Endodermal cell (in vitro differentiated cells): Measurements from ENCODE around the gene CLDN4. TPM values are rescaled to one million over a fixed set of nuclear protein-coding genes. Genes with fewer than 3 reads are reported as not detected.

Source experiments
- DNase-seq: peaks from one replicate; pipeline ENCODE4 v3.0.0-alpha.2; 2017
- H3K27ac ChIP-seq: 2 replicates; pipeline ENCODE4 v1.5.1; 2013; ENCODE audit warnings: mild to moderate bottlenecking, low read depth, low read length, moderate library complexity
- H3K27me3 ChIP-seq: 2 replicates; pipeline ENCODE4 v1.6.1; 2013; ENCODE audit warnings: mild to moderate bottlenecking, low read length, moderate library complexity; ENCODE audit not compliant: insufficient read depth, control insufficient read depth, poor library complexity, severe bottlenecking
- H3K36me3 ChIP-seq: 2 replicates; pipeline ENCODE4 v1.7.0; 2013; ENCODE audit warnings: mild to moderate bottlenecking, low read length, moderate library complexity; ENCODE audit not compliant: control insufficient read depth, insufficient read depth
- H3K4me1 ChIP-seq: one replicate; pipeline ENCODE4 v1.7.0; 2013; ENCODE audit warnings: low read length; ENCODE audit not compliant: control insufficient read depth, insufficient read depth
- H3K4me3 ChIP-seq: 2 replicates; pipeline ENCODE4 v1.5.1; 2013; ENCODE audit warnings: mild to moderate bottlenecking, low read length, moderate library complexity
- H3K9ac ChIP-seq: 2 replicates; pipeline ENCODE4 v1.6.1; 2013; ENCODE audit warnings: mild to moderate bottlenecking, low read length, moderate library complexity; ENCODE audit not compliant: poor library complexity, severe bottlenecking; ENCODE audit errors: extremely low read depth
- H3K9me3 ChIP-seq: 2 replicates; pipeline ENCODE4 v1.6.1; 2013; ENCODE audit warnings: mild to moderate bottlenecking, low read length, moderate library complexity; ENCODE audit not compliant: control insufficient read depth
- H3K27ac Mint-ChIP-seq: 2 replicates; pipeline ENCODE4 v1.8.0; 2020; ENCODE audit warnings: mixed read lengths
- H3K27me3 Mint-ChIP-seq: 2 replicates; pipeline ENCODE4 v1.8.0; 2021; ENCODE audit warnings: mild to moderate bottlenecking, mixed read lengths; ENCODE audit not compliant: insufficient read depth
- H3K36me3 Mint-ChIP-seq: 2 replicates; pipeline ENCODE4 v1.8.0; 2020; ENCODE audit warnings: low read depth, mixed read lengths
- H3K4me1 Mint-ChIP-seq: 2 replicates; pipeline ENCODE4 v1.8.0; 2020; ENCODE audit warnings: mixed read lengths
- H3K4me3 Mint-ChIP-seq: 2 replicates; pipeline ENCODE4 v1.8.0; 2020; ENCODE audit warnings: mild to moderate bottlenecking, moderate library complexity, mixed read lengths
- H3K9me3 Mint-ChIP-seq: 2 replicates; pipeline ENCODE4 v1.8.0; 2020; ENCODE audit warnings: mild to moderate bottlenecking, mixed read lengths
- CTCF ChIP-seq: fragments of 200-600 bp; sonication (generic); conservative IDR thresholded peaks from 2 replicates; pipeline ENCODE4 v1.5.0; 2021; ENCODE audit warnings: antibody characterized with exemption, mild to moderate bottlenecking
- WGBS, 2 experiments: methylation state at CpG; one replicate each; pipeline versions ENCODE4 v1.1.5 to v1.1.7; 2013; ENCODE audit warnings: missing lambda C conversion rate in 2 of 2, mixed read lengths in 1 of 2; ENCODE audit not compliant: insufficient coverage in 1 of 2, insufficient read length in 1 of 2; 5-methylcytosine and 5-hydroxymethylcytosine counted together
- total RNA-seq, 2 donors: library from RNA; stranded (reverse); fragmentation: NEBNext Ultra II Directional in 1 of 2; extraction: Animal tissue kit (Norgen Biotek cat#: 25700) in 1 of 2; gene quantifications; 2 replicates in 1 of 2; 3 replicates in 1 of 2; pipeline ENCODE4 v1.2.1, GENCODE V29; 2021

Gene CLDN4
- total RNA-seq, 2 donors from 2014 or later: 5.6 to 9.7 TPM

DNA sequence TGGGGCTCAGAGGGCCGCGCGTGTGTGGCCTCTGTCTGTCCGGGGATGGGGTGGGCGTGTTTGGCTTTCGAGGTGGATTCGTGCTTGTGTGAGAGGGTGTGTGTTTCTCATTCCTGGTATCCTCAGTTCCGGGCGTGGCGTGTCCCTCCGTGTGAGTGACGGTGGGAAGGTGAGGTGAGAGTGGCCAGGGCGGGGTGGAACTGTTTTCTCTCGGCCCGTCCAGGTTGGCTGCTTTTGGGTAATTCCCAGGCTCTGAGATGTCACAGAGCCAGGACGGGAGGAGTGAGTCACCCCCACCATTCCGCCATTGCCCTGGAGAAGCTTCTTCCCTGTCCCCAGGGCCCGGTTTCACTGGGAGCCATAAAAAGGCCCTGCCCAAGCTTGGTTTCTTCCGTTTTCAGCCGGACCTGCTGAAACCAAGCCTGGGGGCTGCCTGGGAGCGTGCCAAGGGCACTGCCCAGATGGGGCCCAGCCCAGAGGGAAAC is 21.3 kb upstream of the CLDN4 start:
- 92% methylated on average over 11 to 21 of the region's 21 CpGs for WGBS, 2 experiments
- H3K9me3 ChIP-seq: no peaks in the 10 kb centered on the region
- H3K36me3 ChIP-seq: no peaks in the 10 kb centered on the region
- H3K27ac Mint-ChIP-seq: no peak overlapping the region
- H3K4me1 ChIP-seq: no peaks in the 10 kb centered on the region
- H3K4me1 Mint-ChIP-seq: no peaks in the 10 kb centered on the region
- H3K36me3 Mint-ChIP-seq: no peaks in the 10 kb centered on the region
- no peak overlapping the region for H3K4me3 ChIP-seq
- H3K9me3 Mint-ChIP-seq: no peaks in the 10 kb centered on the region
- DNase-seq: no peak
- H3K4me3 Mint-ChIP-seq: no peak overlapping the region
- TF ChIP-seq CTCF: no peak
- no peak overlapping the region for H3K9ac ChIP-seq
- H3K27me3 ChIP-seq: no peaks in the 10 kb centered on the region
- peaks cover 2% of the 10 kb centered on the region for H3K27me3 Mint-ChIP-seq
- H3K27ac ChIP-seq: no peak overlapping the region

DNA sequence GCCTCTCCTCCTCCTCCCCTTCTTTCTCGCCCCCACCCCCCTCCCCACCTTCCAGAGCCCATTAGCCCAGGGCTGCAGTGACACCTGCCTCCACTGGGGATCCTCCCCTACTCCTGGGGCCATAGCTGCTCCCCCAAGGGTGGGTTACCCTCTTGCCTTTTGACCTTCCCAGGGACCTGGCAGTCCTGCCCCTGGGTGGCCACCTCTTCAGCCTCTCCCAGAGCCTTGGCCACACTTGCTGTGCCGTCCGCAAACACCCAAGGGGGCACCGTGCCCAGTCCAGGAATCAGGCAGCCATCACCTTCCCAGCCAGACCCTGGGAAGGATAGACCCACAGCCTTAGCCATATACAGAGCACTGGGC is 19.8 kb upstream of the CLDN4 start:
- Histone ChIP-seq H3K4me3 (no peak overlapping the region), H3K4me1 (no peaks in the 10 kb centered on the region), H3K27me3 (no peaks in the 10 kb centered on the region), H3K9me3 (no peaks in the 10 kb centered on the region), H3K9ac (no peak overlapping the region), H3K36me3 (no peaks in the 10 kb centered on the region), H3K27ac (no peak overlapping the region)
- Mint-ChIP-seq H3K27ac (no peak overlapping the region), H3K4me1 (no peaks in the 10 kb centered on the region), H3K9me3 (no peaks in the 10 kb centered on the region), H3K36me3 (no peaks in the 10 kb centered on the region), H3K4me3 (no peak overlapping the region), H3K27me3 (peaks cover 2% of the 10 kb centered on the region)
- peak; percentile 70 for DNase-seq
- 62 to 85% methylated on average over 3 to 4 of the region's 4 CpGs for WGBS, 2 experiments
- TF ChIP-seq CTCF: peak; percentile 52

DNA sequence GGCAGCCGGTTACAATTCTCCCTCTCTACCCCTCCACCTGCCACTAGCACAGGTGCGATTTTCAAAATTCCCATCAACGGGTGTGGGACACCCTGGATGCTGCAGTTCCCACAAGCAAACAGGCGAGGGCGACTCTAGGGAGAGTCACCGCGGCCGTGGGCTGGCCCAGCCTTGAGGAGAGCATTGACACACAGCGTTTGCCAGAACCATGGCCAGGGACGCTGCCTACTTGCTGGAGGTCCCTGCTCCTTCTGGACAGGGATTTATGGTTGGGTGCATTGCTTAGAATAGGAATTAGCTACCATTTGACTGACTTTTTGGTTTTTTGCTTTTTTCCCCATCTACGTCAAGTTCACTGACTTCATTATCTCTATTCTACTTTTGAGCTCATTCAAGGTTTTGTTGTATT is 19.0 kb upstream of the CLDN4 start:
- H3K9me3 ChIP-seq: no peaks in the 10 kb centered on the region
- no peaks in the 10 kb centered on the region for H3K36me3 Mint-ChIP-seq
- no peaks in the 10 kb centered on the region for H3K4me1 Mint-ChIP-seq
- WGBS, 2 experiments: 3 to 8% methylated on average over 7 to 10 of the region's 11 CpGs
- H3K4me3 ChIP-seq: no peak overlapping the region
- no peaks in the 10 kb centered on the region for H3K27me3 ChIP-seq
- no peak overlapping the region for H3K9ac ChIP-seq
- H3K4me1 ChIP-seq: no peaks in the 10 kb centered on the region
- no peak overlapping the region for H3K27ac Mint-ChIP-seq
- no peaks in the 10 kb centered on the region for H3K36me3 ChIP-seq
- peak; percentile 88 for TF ChIP-seq CTCF
- no peak overlapping the region for H3K4me3 Mint-ChIP-seq
- no peak overlapping the region for H3K27ac ChIP-seq
- no peaks in the 10 kb centered on the region for H3K9me3 Mint-ChIP-seq
- peak; percentile 96 for DNase-seq
- peaks cover 2% of the 10 kb centered on the region for H3K27me3 Mint-ChIP-seq
